HUDEP-2 (cell line): ENCODE results near the gene CTXND1.

Experiments
- DNase-seq, 76 experiments: peaks; one replicate each; lab custom pipeline; 2025; ENCODE audit not compliant: unreplicated experiment in 76 of 76; lab: John Stamatoyannopoulos, UW

The CTXND1 gene

GRCh38 chr15:80183886-80184285 lies 68.1 kb downstream of the CTXND1 start:
- peak in 1 of 76 experiments; percentile 14 for DNase-seq

GRCh38 chr15:80183306-80183705 lies 68.7 kb downstream of the CTXND1 start:
- DNase-seq = peak in 11 of 76 experiments; percentile 6 to 69 (median 34)

- no peak for DNase-seq
Measured at GRCh38 chr15:80182611-80183261, 69.3 kb downstream of the CTXND1 start.

- no peak for DNase-seq
Measured at GRCh38 chr15:80180986-80181385, 71.0 kb downstream of the CTXND1 start.

- DNase-seq = no peak
Measured at GRCh38 chr15:80180468-80180867, 71.5 kb downstream of the CTXND1 start.

GRCh38 chr15:80179935-80180334 lies 72.1 kb downstream of the CTXND1 start:
- no peak for DNase-seq

GRCh38 chr15:80179025-80179759 lies 72.8 kb downstream of the CTXND1 start:
- no peak for DNase-seq

GRCh38 chr15:80177156-80177555 lies 74.9 kb downstream of the CTXND1 start:
- DNase-seq = no peak

- DNase-seq = no peak
Measured at GRCh38 chr15:80176443-80176842, 75.6 kb downstream of the CTXND1 start.

- peak in 2 of 76 experiments; percentile 5 to 9 for DNase-seq
Measured at GRCh38 chr15:80175436-80175835, 76.6 kb downstream of the CTXND1 start.

GRCh38 chr15:80174017-80174746 lies 77.8 kb downstream of the CTXND1 start:
- no peak for DNase-seq

- DNase-seq = peak in 57 of 76 experiments; percentile 1 to 69 (median 42)
Measured at GRCh38 chr15:80173022-80173759, 78.8 kb downstream of the CTXND1 start.

- no peak for DNase-seq
Measured at GRCh38 chr15:80172401-80172800, 79.6 kb downstream of the CTXND1 start.

GRCh38 chr15:80171787-80172186 lies 80.2 kb downstream of the CTXND1 start:
- DNase-seq = no peak

- no peak for DNase-seq
Measured at GRCh38 chr15:80170596-80170995, 81.4 kb downstream of the CTXND1 start.

- DNase-seq = no peak
Measured at GRCh38 chr15:80169768-80170357, 82.2 kb downstream of the CTXND1 start.

GRCh38 chr15:80168421-80168820 lies 83.6 kb downstream of the CTXND1 start:
- DNase-seq = no peak

GRCh38 chr15:80167936-80168335 lies 84.1 kb downstream of the CTXND1 start:
- DNase-seq = no peak

- no peak for DNase-seq
Measured at GRCh38 chr15:80163897-80164296, 88.1 kb downstream of the CTXND1 start.

GRCh38 chr15:80163217-80163616 lies 88.8 kb downstream of the CTXND1 start:
- DNase-seq = no peak
